Measurements from ENCODE around the gene HPN. TPM values are rescaled to one million over a fixed set of nuclear protein-coding genes. Genes with fewer than 3 reads are reported as not detected.
"Not testable (repeated sequence)": the region's sequence is repeated elsewhere in the genome, so short reads cannot be mapped to it uniquely, and the experiment has no call there.

The HPN gene
- total RNA-seq, 1 experiment from 2014 or later = not detected

- not testable (repeated sequence) for DNase-seq (ENCODE audit: low read depth)
Measured at GRCh38 chr19:35101949-35102348, 60.4 kb downstream of the HPN start.

GRCh38 chr19:35103614-35104013 is 62.1 kb downstream of the HPN start:
- DNase-seq (ENCODE audit: low read depth) = not testable (repeated sequence)

DNA sequence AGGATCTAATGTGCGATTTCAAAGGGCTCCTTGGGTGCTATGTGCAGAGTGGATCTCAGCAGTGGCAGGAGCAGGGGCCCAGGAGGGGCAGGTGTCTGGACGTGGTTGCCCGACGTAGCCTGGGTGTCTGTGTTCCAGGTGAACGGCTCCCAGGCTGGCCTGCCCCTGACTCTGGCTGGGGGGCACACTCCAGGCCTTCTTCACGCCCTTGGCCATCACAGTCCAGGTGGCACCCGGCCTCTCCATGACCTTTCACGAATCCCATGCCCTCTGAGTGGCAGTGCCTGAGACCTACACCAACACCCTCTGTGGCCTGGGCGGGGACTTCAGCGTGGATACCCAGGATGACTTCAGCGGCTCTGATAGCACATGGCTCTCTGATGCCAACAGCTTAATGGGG is 62.8 kb downstream of the HPN start:
- DNase-seq (ENCODE audit: low read depth) = no peak

DNA sequence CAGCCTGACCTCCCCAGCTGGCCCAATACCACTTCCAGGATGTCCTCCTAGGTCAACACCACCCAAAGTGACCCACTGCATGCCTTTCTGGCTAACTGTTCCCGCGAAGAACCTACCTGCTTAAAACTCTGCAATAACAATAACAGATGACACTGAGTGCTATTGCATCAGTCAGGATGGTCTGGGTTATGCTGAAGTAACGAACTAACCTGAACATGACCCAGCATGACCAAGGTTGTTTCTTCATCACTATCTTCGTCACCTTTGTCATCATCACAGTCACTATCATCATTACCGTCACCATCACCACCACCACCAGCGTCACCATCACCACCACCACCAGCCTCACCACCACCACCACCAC is 63.5 kb downstream of the HPN start:
- DNase-seq (ENCODE audit: low read depth) = no peak

DNA sequence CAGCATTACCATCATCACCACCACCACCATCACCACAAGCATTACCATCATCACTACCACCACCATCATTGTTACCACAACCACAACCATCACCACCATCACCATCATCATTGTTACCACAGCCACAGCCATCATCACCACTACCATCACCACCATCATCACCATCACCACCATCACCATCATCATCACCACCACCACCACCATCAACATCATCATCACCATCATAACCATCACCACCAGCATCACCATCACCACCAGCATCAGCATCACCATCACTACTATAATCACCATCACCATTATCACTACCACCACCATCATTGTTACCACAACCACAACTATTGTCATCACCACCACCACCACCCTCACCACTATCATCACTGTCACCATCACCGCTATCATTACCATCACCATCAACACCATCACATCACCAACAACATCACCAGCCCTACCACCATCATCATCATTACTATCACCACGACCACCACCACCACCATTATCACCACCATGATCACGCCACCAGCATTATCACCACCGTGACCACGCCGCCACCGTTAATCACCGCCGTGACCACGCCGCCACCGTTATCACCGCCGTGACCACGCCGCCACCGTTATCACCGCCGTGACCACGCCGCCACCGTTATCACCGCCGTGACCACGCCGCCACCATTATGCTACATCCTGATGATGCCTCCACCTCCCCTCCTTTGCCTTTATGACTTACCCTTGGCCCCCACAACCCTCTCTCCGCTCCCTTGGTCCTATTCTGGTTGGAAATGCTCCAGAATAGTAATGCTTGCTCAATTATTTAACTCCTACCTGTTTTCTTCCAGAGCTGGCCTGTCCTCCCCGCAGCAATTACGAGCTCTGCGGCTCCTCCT is 64.1 kb downstream of the HPN start:
- DNase-seq (ENCODE audit: low read depth) = no peak

- DNase-seq (ENCODE audit: low read depth) = no peak
Measured at GRCh38 chr19:35106291-35106583, 64.7 kb downstream of the HPN start.

DNA sequence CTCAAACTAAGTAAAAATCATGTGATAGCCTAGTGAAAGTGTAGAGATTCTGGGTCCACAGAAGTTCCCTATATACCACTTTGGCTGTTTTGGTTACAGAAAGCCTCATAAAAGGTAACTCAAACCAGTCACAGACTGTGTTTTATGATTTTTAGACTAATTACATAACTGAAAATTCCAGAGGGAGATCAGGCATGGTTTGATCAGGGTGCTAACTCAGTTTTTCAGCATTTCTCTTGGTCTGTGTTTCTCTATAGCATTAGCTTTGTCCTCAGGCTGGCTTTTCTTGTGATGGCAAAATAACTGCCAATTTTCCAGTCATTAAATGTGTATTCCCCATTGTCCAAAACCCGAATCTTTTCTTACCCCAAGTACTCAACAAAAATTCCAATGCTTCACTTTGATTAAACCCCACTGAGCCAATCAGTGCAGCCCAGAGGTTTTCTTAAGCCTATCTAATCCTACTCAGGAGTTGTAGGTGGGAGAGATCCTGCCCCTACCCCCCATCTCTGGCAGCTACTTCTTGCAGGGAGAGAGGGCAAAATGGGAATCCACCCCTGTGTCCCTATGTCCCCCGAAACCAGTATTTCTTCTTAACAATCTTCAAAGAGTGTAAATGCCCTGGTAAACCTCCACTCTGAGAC is 65.5 kb downstream of the HPN start:
- DNase-seq (ENCODE audit: low read depth) = no peak

DNA sequence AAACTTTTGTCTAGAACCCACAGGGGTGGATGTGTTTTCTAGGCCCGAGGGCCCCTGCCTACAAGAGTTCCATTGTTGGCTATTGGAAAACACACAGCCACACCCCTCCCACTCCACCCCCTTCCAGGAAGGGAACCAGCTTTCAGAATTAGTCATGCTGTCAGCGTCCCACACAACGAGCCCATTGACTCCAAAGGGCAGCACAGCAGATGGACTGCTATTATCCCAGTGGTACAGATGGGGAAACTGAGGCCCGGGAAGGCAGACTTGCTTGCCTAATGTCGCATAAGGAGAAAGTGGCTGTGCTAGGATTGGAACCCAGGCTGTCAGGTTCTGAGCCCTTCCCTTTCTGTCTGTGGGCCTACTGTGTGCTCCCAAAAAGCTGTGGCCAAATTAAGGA is 66.0 kb downstream of the HPN start:
- DNase-seq (ENCODE audit: low read depth) = peak; percentile 64

GRCh38 chr19:35108730-35109129 is 67.2 kb downstream of the HPN start:
- DNase-seq (ENCODE audit: low read depth) = no peak

GRCh38 chr19:35109395-35110112 is 68.0 kb downstream of the HPN start:
- DNase-seq (ENCODE audit: low read depth) = peak; percentile 68

- DNase-seq (ENCODE audit: low read depth) = no peak
Measured at GRCh38 chr19:35110974-35111373, 69.5 kb downstream of the HPN start.

DNA sequence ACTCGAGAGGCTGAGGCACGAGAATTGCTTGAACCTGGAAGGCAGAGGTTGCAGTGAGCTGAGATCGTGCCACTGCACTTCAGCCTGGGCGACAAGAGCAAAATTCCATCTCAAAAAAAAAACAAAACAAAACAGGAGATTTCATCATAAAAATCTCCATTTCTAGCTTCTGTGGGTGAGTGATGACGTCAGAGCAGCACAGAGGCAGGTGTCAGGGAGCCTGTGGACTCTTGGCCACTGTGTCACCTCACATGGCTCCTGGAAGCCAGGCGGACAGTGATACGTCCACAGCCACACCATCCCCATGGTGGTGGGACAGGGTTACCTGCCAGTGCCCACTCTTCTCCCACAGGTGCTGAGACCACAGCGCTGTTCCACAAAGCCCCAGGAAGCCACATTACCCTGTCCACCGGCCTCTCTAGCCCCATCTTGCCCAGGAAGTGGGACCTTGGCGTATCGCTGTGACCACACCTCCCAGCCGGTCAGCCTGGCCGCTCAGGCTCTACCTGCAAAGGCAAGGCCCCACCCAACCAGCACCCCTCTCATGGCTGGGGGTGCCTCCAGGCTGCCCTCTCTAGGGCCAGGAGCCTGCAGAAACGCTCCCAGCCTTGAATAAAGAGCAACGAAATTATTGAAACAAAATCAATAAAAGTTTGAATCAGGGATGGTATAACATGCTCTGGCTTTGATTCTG is 71.6 kb downstream of the HPN start:
- no peak for DNase-seq (ENCODE audit: low read depth)

DNA sequence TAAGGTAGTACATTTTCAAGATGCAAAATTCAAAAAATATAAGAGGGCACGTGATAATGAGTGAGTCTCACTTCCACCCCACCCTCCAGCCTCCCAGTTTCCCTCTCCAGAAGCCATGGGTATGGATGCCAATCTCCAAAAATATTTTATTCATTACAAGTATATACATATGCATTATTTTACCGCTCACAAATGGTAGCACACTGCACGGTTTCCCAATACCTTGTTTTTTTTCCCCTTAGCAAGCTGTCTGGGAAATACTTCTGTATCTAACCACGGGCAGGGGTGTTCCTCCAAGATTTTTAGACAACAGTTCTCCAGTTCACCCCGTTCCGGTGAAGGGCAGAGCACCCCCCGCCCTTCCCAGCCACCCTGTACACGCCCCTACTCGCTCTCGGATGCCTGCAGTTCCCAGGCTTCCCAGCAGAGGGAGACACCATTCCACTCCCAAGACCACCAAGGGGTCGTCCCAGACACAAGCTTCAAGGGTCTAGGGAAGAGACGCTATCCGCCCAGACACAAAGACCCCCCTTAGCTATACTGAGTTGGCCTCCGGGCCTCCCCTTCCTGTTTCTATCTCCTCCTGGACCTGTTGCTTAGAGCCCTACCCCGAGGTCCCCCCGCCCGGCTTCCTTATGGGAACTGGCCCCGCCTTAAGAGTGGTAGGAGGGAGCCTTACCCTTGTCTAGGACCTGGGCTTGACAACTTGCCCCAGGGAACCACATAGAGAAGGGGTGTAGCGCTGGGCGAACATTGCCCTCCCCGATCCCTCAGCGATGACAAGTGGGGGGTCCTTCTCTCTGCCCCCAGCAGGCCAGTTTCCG is 73.0 kb downstream of the HPN start:
- peak; percentile 23 for DNase-seq (ENCODE audit: low read depth)

GRCh38 chr19:35115177-35115951 is 73.8 kb downstream of the HPN start, which contains the start of gene FXYD3:
Gene FXYD3, plus strand, starts transcription at chr19:35115823. Its CDS starts 3,554 bp downstream, at chr19:35119377.
- DNase-seq (ENCODE audit: low read depth) = no peak

Other genes with a start within 250 kb of the HPN start
- gene ZNF30, start 114.8 kb upstream of the HPN start, total RNA-seq (2014; rRNA removed; shearing (Covaris generic)) = 3.1 and 3.2 TPM in 2 replicates
- gene ZNF792, start 77.5 kb upstream of the HPN start, total RNA-seq (2014; rRNA removed; shearing (Covaris generic)) = 1.2 and 1.8 TPM in 2 replicates
- 35.1 and 63.9 TPM in 2 replicates for gene GRAMD1A, start 41.4 kb upstream of the HPN start, total RNA-seq (2014; rRNA removed; shearing (Covaris generic))
- gene SCN1B, start 11.3 kb upstream of the HPN start, total RNA-seq (2014; rRNA removed; shearing (Covaris generic)) = 9.3 and 13.5 TPM in 2 replicates
- gene FXYD3, start 74.1 kb downstream of the HPN start, total RNA-seq (2014; rRNA removed; shearing (Covaris generic)) = not detected in 2 replicates
- not detected in 2 replicates for gene LGI4, start 93.3 kb downstream of the HPN start, total RNA-seq (2014; rRNA removed; shearing (Covaris generic))
- not detected in 2 replicates for gene FXYD1, start 97.1 kb downstream of the HPN start, total RNA-seq (2014; rRNA removed; shearing (Covaris generic))
- gene FXYD7, start 101.5 kb downstream of the HPN start, total RNA-seq (2014; rRNA removed; shearing (Covaris generic)) = 0.66 and 1.7 TPM in 2 replicates
- gene FXYD5, start 113.0 kb downstream of the HPN start, total RNA-seq (2014; rRNA removed; shearing (Covaris generic)) = 255 and 385 TPM in 2 replicates
- not detected in 2 replicates for gene FAM187B, start 187.0 kb downstream of the HPN start, total RNA-seq (2014; rRNA removed; shearing (Covaris generic))
- gene LSR, start 207.3 kb downstream of the HPN start, total RNA-seq (2014; rRNA removed; shearing (Covaris generic)) = 0.23 and 1.3 TPM in 2 replicates
- 106 and 129 TPM in 2 replicates for gene USF2, start 227.2 kb downstream of the HPN start, total RNA-seq (2014; rRNA removed; shearing (Covaris generic))
- gene HAMP, start 240.8 kb downstream of the HPN start, total RNA-seq (2014; rRNA removed; shearing (Covaris generic)) = not detected in 2 replicates

Measured in HT1080 (cell line).